ENCODE measurements around the gene ZNF397. TPM values are rescaled to one million over a fixed set of nuclear protein-coding genes. Genes with fewer than 3 reads are reported as not detected.
"Not testable (repeated sequence)": the region's sequence is repeated elsewhere in the genome, so short reads cannot be mapped to it uniquely, and the experiment has no call there.

ZNF397 gene
- total RNA-seq, 2 experiments from 2014 or later, result 8.0 to 15.6 TPM

GRCh38 chr18:35201256-35201931 lies 39.4 kb upstream of the ZNF397 start:
- no peak overlapping the region for H2AFZ ChIP-seq (ENCODE audit: low read length)
- H3K79me2 ChIP-seq (ENCODE audit: insufficient read depth, low read depth, low read length), result no peaks in the 10 kb centered on the region
- intact Hi-C loops (cut with micrococcal nuclease; ENCODE audit: unreplicated experiment), result no loop called here
- H3K9me2 ChIP-seq (ENCODE audit: insufficient read depth, low read length), result no peaks in the 10 kb centered on the region
- ChIA-PET CTCF (ENCODE audit: unreplicated experiment) (no interaction called here), POLR2A (no interaction called here)
- no peak overlapping the region for H3K27ac ChIP-seq (ENCODE audit: low read depth, low read length, poor library complexity, severe bottlenecking)
- H3K36me3 ChIP-seq (ENCODE audit: insufficient read depth, low read length), result no peaks in the 10 kb centered on the region
- no peak overlapping the region for H3K4me2 ChIP-seq (ENCODE audit: low read length)
- no TSS peak for BruUV-seq (replicated peaks)
- H3K4me3 ChIP-seq (ENCODE audit: low read depth, low read length, poor library complexity, severe bottlenecking), result no peak overlapping the region
- H3K4me1 ChIP-seq (ENCODE audit: insufficient read depth, low read length, poor library complexity, severe bottlenecking), result no peaks in the 10 kb centered on the region
- TF ChIP-seq, protein P1, sequence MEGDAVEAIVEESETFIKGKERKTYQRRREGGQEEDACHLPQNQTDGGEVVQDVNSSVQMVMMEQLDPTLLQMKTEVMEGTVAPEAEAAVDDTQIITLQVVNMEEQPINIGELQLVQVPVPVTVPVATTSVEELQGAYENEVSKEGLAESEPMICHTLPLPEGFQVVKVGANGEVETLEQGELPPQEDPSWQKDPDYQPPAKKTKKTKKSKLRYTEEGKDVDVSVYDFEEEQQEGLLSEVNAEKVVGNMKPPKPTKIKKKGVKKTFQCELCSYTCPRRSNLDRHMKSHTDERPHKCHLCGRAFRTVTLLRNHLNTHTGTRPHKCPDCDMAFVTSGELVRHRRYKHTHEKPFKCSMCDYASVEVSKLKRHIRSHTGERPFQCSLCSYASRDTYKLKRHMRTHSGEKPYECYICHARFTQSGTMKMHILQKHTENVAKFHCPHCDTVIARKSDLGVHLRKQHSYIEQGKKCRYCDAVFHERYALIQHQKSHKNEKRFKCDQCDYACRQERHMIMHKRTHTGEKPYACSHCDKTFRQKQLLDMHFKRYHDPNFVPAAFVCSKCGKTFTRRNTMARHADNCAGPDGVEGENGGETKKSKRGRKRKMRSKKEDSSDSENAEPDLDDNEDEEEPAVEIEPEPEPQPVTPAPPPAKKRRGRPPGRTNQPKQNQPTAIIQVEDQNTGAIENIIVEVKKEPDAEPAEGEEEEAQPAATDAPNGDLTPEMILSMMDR (conservative IDR thresholded peaks at IDR 0.05; ENCODE audit: low read length), result no peak
- no peak for TF ChIP-seq EZH2phosphoT487 (IDR thresholded peaks at IDR 0.05; ENCODE audit: borderline replicate concordance, low read depth, low read length)
- H4K20me1 ChIP-seq (ENCODE audit: insufficient read depth, low read length), result no peaks in the 10 kb centered on the region
- no peak for DNase-seq (ENCODE audit: low spot score)
- no peaks in the 10 kb centered on the region for H3K9me3 ChIP-seq (ENCODE audit: low read length)

DNA sequence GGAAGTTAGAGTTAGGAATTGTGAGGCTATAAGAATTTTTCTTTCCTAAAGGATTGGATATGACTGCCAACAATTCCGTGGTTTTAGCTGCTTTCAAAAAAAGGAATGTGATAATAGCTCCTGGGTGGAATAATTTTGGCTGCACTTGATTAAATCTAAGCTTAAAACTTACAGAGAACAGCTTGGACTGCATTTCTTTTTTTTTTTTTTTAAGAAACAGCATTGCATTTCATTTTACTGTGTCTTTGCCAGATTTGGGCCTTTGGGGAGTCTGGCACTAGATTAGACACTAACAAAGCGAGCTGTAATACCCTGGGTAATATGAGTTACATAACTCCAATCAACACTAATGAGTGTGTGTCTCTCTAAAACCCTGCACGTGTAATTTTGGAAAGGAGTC lies 37.8 kb upstream of the ZNF397 start:
- ChIA-PET CTCF (ENCODE audit: unreplicated experiment) (no interaction called here), POLR2A (interaction anchor here (0.6 to 0.9 kb wide), 6 partner anchors 10 to 366 kb away, joined by 3 to 4 read pairs (median 3); no protein-coding TSS in a partner anchor)
- no peak overlapping the region for H3K27ac ChIP-seq (ENCODE audit: low read depth, low read length, poor library complexity, severe bottlenecking)
- H3K9me2 ChIP-seq (ENCODE audit: insufficient read depth, low read length), result no peaks in the 10 kb centered on the region
- no peak overlapping the region for H3K4me2 ChIP-seq (ENCODE audit: low read length)
- no peak overlapping the region for H2AFZ ChIP-seq (ENCODE audit: low read length)
- H3K4me1 ChIP-seq (ENCODE audit: insufficient read depth, low read length, poor library complexity, severe bottlenecking), result no peaks in the 10 kb centered on the region
- no peaks in the 10 kb centered on the region for H3K79me2 ChIP-seq (ENCODE audit: insufficient read depth, low read depth, low read length)
- no peaks in the 10 kb centered on the region for H3K9me3 ChIP-seq (ENCODE audit: low read length)
- no peak overlapping the region for H3K4me3 ChIP-seq (ENCODE audit: low read depth, low read length, poor library complexity, severe bottlenecking)
- intact Hi-C loops (cut with micrococcal nuclease; ENCODE audit: unreplicated experiment), result no loop called here
- no TSS peak for BruUV-seq (replicated peaks)
- no peaks in the 10 kb centered on the region for H4K20me1 ChIP-seq (ENCODE audit: insufficient read depth, low read length)
- no peaks in the 10 kb centered on the region for H3K36me3 ChIP-seq (ENCODE audit: insufficient read depth, low read length)
- TF ChIP-seq EZH2phosphoT487 (IDR thresholded peaks at IDR 0.05; ENCODE audit: borderline replicate concordance, low read depth, low read length), result no peak
- TF ChIP-seq, protein P1 (conservative IDR thresholded peaks at IDR 0.05; ENCODE audit: low read length), result no peak
- DNase-seq (ENCODE audit: low spot score), result no peak

GRCh38 chr18:35205199-35205712 lies 35.6 kb upstream of the ZNF397 start:
- no TSS peak for BruUV-seq (replicated peaks)
- POLR2A ChIA-PET, result no interaction called here
- H3K9me2 ChIP-seq (ENCODE audit: insufficient read depth, low read length), result no peaks in the 10 kb centered on the region
- no peak for TF ChIP-seq EZH2phosphoT487 (IDR thresholded peaks at IDR 0.05; ENCODE audit: borderline replicate concordance, low read depth, low read length)
- TF ChIP-seq, protein P1 (conservative IDR thresholded peaks at IDR 0.05; ENCODE audit: low read length), result no peak
- no peaks in the 10 kb centered on the region for H3K9me3 ChIP-seq (ENCODE audit: low read length)
- no peak for DNase-seq (ENCODE audit: low spot score)
- no peaks in the 10 kb centered on the region for H4K20me1 ChIP-seq (ENCODE audit: insufficient read depth, low read length)
- H3K4me1 ChIP-seq (ENCODE audit: insufficient read depth, low read length, poor library complexity, severe bottlenecking), result no peaks in the 10 kb centered on the region
- H3K4me2 ChIP-seq (ENCODE audit: low read length), result no peak overlapping the region
- H2AFZ ChIP-seq (ENCODE audit: low read length), result no peak overlapping the region
- H3K36me3 ChIP-seq (ENCODE audit: insufficient read depth, low read length), result no peaks in the 10 kb centered on the region
- intact Hi-C loops (cut with micrococcal nuclease; ENCODE audit: unreplicated experiment), result no loop called here
- H3K4me3 ChIP-seq (ENCODE audit: low read depth, low read length, poor library complexity, severe bottlenecking), result no peak overlapping the region
- CTCF ChIA-PET (ENCODE audit: unreplicated experiment), result no interaction called here
- no peak overlapping the region for H3K27ac ChIP-seq (ENCODE audit: low read depth, low read length, poor library complexity, severe bottlenecking)
- H3K79me2 ChIP-seq (ENCODE audit: insufficient read depth, low read depth, low read length), result no peaks in the 10 kb centered on the region

DNA sequence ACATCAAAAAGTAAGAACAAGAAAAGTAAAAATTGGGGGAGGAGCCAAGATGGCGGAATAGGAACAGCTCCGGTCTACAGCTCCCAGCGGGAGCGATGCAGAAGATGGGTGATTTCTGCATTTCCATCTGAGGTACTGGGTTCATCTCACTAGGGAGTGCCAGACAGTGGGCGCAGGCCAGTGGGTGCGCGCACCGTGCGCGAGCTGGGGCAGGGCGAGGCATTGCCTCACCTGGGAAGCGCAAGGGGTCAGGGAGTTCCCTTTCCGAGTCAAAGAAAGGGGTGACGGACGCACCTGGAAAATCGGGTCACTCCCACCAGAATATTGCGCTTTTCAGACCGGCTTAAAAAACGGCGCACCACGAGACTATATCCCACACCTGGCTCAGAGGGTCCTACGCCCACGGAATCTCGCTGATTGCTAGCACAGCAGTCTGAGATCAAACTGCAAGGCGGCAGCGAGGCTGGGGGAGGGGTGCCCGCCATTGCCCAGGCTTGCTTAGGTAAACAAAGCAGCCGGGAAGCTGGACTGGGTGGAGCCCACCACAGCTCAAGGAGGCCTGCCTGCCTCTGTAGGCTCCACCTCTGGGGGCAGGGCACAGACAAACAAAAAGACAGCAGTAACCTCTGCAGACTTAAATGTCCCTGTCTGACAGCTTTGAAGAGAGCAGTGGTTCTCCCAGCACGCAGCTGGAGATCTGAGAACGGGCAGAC lies 34.9 kb upstream of the ZNF397 start:
- H3K4me3 ChIP-seq (ENCODE audit: low read depth, low read length, poor library complexity, severe bottlenecking); H3K36me3 ChIP-seq (ENCODE audit: insufficient read depth, low read length); BruUV-seq (replicated peaks); H3K27ac ChIP-seq (ENCODE audit: low read depth, low read length, poor library complexity, severe bottlenecking); H3K4me2 ChIP-seq (ENCODE audit: low read length); POLR2A ChIA-PET; intact Hi-C loops (cut with micrococcal nuclease; ENCODE audit: unreplicated experiment); H3K9me3 ChIP-seq (ENCODE audit: low read length); H2AFZ ChIP-seq (ENCODE audit: low read length); H3K9me2 ChIP-seq (ENCODE audit: insufficient read depth, low read length); H3K79me2 ChIP-seq (ENCODE audit: insufficient read depth, low read depth, low read length); CTCF ChIA-PET (ENCODE audit: unreplicated experiment); H4K20me1 ChIP-seq (ENCODE audit: insufficient read depth, low read length); DNase-seq (ENCODE audit: low spot score); H3K4me1 ChIP-seq (ENCODE audit: insufficient read depth, low read length, poor library complexity, severe bottlenecking): not testable (repeated sequence)

Measured in OCI-LY7 (cell line).